Measurements from ENCODE around the gene NPAS3.

The NPAS3 gene

DNA sequence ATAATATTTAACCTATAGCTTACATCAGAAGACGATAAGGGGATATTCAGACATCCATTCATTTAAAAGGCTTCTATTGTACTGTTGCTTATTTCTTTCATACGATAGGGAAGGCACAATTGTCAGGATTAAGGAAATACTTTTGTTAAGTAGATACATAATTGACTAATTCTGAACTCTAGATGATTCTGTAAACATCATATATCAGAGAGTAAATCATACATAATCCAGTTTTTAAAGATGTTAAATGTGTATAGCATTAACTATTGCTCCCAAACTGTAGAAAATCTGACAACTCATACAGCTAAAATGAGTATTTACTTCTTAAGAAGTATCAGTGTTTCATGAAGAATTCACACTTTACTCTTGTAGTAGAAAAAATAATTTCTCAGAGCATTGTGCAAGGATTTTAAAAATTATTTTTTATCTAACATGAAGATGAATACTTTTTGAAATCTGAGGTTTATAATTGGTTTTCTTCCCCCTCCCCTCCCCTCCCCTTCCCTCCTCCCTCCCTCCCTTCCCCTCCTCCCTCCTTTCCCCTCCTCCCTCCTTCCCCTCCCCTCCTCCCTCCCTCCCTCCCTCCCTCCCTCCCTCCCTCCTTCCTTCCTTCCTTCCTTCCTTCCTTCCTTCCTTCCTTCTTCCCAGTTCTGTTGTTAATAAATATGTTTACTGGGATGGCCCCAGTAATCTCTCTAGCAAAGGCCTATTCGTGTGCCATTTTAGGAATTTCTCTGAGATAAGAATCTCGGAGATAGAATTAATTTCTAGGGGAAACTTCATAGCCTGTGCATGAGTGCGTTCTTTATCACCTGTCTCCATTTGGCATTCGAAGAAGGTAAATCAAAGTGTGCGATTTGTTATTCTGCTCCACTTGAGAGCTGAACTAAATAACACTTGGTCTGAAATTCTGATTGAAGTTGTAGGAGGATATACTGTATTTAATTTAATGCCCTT lies 2.3 kb downstream of the NPAS3 start:
- no peak for DNase-seq

- DNase-seq = peak; percentile 9
Measured at GRCh38 chr14:32941668-32942065, 3.0 kb downstream of the NPAS3 start.

DNA sequence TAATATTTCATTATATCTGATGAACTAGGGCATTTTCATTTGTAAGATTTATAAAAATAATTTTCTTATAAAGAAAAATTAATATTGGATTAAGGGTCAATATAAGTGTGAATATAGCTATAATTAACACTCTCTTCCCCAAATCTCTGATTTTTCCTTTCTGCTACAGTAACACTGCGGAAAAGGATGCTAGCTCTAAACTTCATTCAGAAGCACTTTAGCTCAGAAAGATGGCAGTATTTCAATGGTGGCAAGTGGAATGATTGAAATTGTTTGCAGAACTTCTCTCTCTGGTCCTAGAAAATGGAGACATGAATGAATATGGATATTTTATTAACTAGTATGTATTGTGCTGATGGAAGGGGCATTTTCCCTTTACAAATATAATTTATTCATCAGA lies 8.4 kb downstream of the NPAS3 start:
- no peak for DNase-seq

- DNase-seq = no peak
Measured at GRCh38 chr14:32947792-32948191, 9.1 kb downstream of the NPAS3 start.

GRCh38 chr14:32950584-32950983 lies 11.9 kb downstream of the NPAS3 start:
- no peak for DNase-seq

- DNase-seq = no peak
Measured at GRCh38 chr14:32967421-32967820, 28.7 kb downstream of the NPAS3 start.

DNA sequence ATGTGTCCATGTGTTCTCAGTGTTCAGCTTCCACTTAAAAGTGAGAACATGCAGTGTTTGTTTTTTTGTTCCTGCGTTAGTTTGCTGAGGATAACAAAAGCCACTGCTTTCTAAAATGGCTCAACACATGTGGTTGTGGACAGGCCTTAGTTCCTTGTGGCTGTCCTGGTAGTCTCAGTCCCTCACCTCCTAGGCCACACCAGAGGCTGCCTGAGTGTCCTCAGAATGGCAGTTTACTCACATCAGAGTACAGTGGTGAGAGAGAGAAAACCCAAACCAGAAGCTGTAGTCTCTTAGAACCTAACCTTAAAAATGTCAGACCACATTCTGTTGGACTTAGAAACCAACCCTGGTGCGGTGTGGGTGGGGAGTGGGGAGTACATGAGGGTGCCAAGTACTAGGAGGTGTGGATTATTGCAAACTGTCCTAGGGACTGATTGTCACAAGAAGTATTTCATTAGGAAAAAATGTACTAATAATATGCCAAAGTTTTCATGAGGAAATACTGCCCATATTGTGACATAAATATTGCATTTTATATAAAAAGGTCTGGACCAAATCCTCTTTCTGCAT lies 30.4 kb downstream of the NPAS3 start:
- no peak for DNase-seq

GRCh38 chr14:32977913-32978312 lies 39.2 kb downstream of the NPAS3 start:
- DNase-seq = no peak

DNA sequence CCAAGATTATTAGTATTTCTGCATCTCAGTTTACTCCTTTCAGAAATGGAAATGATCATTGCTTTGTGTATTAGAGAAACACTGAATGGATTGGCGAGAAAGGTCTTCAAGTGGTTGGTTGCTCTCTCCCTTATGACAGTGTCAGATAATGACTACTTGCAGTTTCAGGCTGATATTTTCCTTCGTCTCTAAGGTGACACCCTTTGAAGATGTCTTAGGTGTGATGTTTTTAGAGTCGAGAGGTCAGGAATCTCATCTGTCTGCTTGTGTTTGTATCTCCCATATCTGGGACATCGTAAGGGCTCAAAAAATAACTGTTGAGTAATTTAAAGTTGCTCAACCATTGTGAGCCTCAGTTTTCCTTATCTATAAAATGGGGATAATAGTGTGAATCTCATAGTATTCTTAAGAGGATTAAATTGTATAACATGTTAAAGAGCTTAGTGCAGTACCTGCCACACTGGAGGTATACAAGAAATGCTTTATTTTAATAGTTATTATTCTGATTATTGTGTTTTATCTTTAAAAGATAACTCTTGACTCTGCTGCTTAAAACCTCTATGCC lies 40.1 kb downstream of the NPAS3 start:
- DNase-seq = no peak

- DNase-seq = no peak
Measured at GRCh38 chr14:32980178-32980901, 41.7 kb downstream of the NPAS3 start.

DNA sequence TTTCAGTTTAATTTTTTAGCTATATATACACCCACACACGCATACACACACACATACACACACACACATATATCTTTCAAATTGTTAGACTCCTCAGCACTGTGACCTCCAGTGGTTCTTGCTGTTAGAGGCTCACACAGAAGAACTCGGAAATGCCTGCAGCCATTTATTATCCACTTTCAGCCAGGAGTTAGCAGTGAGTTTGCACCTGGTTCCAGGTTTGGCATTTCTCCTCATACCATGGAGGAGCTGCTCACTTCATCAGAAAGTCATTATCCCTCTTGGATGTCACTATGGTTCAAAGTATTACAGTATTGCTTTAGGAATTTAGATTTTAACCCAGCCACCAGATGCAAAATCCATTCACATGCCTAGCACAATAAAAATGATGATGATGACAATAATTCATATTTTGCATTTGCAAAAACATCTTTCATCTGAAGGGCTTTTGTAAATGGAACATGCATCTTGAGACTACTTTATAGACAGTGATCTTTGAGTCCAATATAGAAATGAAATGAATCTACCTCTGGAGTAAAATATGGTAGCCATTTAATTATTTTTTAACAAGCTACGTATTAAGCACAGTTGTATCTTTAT lies 42.3 kb downstream of the NPAS3 start:
- DNase-seq = no peak

- DNase-seq = no peak
Measured at GRCh38 chr14:32984241-32984930, 45.7 kb downstream of the NPAS3 start.

- DNase-seq = no peak
Measured at GRCh38 chr14:32985866-32986265, 47.2 kb downstream of the NPAS3 start.

- no peak for DNase-seq
Measured at GRCh38 chr14:32986791-32987540, 48.3 kb downstream of the NPAS3 start.

DNA sequence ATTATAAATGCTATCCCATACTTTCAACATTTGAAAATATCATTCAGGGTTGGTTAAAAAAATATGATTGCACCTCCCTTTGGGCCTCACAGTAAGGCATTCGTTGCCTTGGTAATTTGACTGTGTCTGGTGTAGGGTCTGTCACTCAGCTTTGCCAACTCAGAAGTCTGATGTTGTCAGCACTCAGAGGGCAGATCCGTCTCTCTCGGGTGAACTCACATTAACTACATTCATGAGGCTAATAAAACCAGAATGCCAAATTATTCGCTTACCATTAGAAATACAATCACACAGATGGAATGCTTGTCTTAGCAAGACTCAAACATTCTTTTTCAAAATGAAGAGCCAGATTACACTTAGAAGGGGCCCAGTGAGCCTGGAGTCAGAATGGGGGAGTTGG lies 53.0 kb downstream of the NPAS3 start:
- DNase-seq = no peak

DNA sequence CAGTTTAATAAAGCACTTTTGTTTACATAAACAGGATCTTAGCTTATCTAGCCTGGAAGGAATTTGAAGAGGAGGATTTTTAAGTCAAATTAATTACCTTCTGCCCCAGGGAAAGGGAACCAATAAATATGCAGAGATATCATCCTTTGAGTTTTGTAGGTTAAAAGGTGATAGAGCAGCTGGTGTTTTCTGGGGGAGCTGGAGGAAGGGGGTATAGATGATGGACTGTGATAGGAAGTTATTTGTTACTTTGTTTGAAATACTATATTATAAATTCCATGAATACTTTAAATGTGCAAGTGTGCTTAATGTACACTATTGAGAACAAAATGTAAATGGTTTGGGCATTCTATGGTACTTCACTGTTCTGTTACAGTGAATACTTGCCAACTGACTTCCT lies 55.2 kb downstream of the NPAS3 start:
- no peak for DNase-seq

DNA sequence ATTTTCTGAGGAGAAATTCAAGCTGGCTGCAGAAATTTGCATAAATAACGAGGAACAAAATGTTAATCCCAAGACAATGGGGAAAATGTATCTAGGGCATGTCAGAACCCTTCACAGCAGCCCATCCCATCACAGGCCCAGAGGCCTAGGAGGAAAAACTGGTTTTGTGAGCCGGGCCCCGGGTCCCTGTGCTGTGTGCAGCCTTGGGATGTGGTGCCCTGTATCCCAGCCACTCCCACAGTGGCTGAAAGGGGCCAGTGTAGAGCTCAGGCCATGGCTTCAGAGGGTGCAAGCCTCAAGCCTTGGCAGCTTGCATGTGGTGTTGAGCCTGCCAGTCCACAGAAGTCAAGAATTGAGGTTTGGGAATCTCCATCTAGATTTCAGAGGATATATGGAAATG lies 57.7 kb downstream of the NPAS3 start:
- no peak for DNase-seq

DNA sequence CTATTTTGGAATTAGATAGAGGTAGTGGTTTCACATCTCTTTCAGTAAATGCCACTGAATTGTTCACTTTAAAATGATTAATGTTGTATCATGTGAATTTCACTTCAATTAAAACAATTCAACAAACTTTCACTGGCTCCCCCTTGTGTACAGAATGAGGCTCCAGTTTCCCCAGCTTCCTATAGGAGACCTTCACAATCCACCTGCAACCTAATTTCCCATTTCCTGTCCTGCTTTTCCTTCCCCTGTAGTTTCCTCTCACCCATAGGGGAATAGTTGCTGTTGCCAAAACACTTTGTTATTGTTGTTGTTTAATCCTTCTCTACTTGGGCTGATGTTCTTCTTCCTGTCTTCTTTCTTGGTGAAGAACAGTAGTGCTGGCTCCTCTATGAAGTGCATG lies 59.8 kb downstream of the NPAS3 start:
- no peak for DNase-seq

GRCh38 chr14:33009673-33010072 lies 71.0 kb downstream of the NPAS3 start:
- no peak for DNase-seq

GRCh38 chr14:33010495-33010894 lies 71.8 kb downstream of the NPAS3 start:
- DNase-seq = no peak

GRCh38 chr14:33014710-33015109 lies 76.0 kb downstream of the NPAS3 start:
- DNase-seq = no peak

- no peak for DNase-seq
Measured at GRCh38 chr14:33016613-33017012, 77.9 kb downstream of the NPAS3 start.

All from NCI-H774 (cell line).